Stimulated activated CD8-positive, alpha-beta memory T cell treated with anti-CD3 and anti-CD28 coated beads, Interleukin-7, amount 100 ng/mL, for 1 hour (primary cell): ENCODE measurements around the gene SYNGR1.
A peak's percentile ranks its signal among the peaks of the same experiment; 100 is the strongest.
"Not testable (repeated sequence)": the region's sequence is repeated elsewhere in the genome, so short reads cannot be mapped to it uniquely, and the experiment has no call there.

Source experiments
- DNase-seq, 2 donors: peaks; one replicate each; pipeline ENCODE4 v3.0.0-alpha.2; 2020; ENCODE audit warnings: low read depth in 2 of 2

SYNGR1 gene

GRCh38 chr22:39316440-39317083 lies 33.2 kb upstream of the SYNGR1 start:
- DNase-seq, result peak; percentile 42 to 60

GRCh38 chr22:39317084-39317774 lies 32.6 kb upstream of the SYNGR1 start:
- DNase-seq, result no peak

DNA sequence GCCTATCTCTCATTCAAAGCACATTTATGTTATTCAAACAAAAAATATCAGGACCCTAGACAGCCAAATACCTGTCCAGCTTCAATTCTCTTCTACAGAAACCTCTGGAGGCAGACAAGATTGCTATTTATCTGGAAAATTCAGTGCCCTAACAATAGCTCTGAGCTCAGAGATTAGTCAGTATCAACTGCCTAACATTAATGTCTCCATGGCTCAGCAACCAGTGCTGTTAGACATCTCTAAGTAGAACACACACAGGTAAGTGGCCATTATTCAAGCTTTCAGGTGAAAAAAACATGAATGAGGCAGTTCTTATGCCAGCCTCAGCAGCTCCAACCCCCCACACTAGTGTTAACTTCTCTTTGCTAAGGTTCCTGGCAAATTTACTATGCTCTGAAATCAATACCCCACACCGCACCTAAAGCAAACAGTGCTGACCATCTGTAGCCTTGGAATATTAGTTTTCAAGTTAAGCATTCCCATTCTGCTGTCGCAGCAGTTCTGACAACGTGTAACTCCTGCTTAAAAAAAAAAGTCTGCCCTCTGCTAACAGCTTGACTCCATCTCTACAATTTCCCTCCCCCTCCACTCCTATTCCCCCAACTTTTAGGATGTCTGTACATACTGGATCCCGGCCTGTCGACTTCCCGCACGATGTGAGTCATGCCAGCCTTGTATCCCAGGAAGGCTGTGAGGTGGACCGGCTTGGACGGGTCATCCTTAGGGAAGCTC lies 31.9 kb upstream of the SYNGR1 start:
- DNase-seq, result no peak

DNA sequence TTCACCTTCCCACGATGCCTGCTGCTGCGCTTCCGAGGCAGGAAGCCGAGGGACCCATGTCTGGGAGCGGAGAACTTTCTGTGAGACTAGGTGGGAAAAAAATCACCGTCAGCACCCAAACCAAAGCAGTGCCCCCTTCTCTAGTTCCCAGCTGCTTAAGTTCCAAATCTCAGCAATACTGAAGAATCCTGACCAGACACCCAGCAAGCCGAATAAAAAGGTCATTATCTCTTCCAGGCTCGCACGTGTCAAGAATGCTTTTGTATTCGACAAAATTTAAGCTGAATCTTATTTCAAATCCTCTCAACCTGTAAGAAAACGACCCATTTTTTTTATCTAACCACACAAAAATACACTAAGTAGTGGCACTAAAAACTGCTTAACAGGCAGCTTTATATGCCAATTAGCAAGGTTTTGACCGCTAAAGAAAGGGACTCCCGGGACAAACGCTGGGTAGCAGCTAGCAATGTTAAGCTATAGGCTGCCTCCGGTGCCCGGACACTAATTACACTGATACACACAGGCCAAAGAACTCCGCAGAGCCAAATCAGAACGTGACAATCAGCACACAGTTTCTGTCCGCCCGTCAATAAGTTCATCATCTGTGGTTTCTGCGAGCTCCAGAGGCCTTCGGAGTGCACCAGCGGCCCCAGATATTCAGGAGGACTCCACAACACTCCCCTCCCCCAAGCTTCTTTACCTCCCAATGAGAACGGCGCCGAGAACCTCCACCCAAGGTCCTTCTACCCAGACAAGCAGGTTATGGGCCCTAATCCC lies 31.1 kb upstream of the SYNGR1 start:
- no peak for DNase-seq

DNA sequence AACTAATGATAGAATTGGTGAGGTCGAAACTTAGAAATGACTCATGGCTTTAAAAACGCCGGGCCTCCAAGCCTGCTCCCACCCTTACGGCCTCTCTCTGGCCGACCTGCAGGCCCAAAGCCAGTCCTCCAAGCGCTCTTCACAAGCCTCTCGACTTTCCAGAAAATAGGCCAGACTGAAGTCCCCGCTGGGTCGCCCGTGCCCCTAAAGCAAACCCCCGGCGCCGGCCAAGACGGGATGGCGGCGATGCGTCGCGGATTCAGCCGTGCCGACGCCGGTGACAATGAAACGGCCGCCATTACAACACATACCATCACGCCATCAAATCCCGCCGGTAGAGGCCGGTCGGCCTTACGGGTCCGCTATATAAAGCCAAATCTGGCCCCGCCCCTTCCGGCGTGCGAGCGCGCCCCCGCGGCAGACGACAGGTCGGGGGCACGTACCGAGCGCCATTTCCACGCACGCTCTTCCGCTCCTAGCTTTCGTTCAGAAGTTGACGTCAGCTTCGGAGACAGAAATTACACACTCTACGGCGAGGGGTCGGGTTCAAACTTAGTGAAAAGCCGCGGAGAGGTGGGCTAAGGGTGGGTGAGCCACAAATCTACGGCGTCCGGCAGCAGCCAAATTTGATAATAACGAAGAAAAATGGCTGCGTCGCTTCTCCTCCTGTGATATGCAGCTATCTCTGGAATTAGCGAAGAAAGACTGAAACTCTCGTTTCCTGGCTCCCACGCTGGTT lies 30.3 kb upstream of the SYNGR1 start, which contains the start of gene RPL3:
TSS of gene RPL3 (minus strand) at position 340 of the 739 bp plus-strand sequence. CDS start at position 314, 26 bp downstream.
- peak; percentile 96 to 97 for DNase-seq

DNA sequence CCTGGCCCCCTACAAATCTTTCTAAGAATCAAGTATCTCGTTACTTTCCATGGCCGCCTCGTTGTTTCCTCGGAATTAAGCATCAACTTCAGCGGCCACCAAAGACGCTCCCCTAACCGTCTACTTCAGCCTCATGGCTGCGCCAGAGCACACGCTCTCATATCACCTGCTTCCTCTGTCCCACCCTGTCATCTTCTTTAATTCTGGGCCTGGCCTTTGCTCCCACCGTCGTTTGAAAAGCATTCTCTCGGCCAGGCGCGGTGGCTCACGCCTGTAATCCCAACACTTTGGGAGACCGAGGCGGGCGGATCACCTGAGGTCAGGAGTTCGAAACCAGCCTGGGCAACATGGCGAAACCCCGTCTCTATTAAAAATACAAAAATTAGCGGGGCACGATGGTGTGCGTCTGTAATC lies 29.2 kb upstream of the SYNGR1 start:
- not testable (repeated sequence) for DNase-seq

DNA sequence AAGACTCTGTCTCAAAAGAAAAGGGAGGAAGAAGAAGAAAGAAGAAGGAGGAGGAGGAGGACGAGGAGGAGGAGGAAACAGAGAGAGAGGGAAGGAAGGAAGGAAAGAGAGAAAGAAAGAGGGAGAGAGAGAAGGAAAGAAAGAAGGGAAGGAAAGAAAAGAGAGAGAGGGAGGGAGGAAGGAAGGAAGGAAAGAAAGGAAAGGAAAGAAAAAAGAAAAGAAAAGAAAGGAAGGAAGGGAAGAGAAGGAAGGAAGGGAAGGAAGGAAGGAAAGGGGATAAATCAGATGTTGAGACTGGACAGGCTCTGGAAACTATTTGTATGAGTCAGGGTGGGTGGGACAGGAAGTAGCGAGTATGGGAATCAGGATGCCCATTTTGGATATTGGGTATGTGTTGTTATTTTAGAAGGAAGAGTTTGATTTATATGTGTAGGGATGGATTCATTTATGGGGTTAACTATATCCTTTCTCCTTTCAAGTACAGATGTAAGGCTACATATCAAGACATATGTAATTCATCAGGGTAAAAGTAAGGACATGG lies 24.3 kb upstream of the SYNGR1 start:
- no peak for DNase-seq

DNA sequence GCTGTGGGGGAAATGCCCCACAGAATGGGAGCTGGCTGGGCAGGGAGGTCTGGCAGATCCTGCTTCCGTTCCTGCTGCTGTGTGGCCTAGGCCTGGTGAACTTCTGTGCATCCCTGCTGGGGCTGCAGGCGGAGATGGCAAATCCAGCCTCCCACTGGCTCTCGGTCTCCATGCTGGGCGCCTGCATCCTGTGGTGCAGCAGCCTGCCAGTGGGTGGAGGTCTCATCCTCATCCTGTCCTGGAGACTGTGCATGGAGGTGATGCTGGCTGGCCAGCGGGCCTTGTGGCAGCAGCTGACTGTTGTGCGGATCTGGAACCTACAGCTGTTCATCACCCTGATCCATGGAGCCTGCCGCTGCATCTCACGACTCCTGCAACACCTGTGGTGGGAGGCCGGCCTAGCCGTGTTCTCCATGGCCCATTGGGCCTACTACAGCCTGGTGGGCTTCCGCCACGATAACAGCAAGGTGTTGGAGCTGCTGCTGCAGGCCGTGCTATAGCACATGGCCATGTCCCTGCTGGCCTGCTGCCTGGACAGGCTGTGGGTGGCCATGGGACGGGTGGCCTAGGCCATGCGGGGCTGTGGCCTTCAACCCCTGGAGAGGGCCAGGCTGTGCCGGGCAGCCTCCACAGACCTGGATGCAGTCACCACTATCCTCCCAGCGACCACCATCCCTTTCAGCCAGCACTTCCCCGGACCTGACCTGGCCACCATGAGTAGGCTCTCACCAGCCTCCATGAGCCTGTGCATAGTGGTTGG lies 21.6 kb upstream of the SYNGR1 start:
- no peak for DNase-seq

GRCh38 chr22:39330553-39330952 lies 19.2 kb upstream of the SYNGR1 start:
- DNase-seq, result not testable (repeated sequence)

DNA sequence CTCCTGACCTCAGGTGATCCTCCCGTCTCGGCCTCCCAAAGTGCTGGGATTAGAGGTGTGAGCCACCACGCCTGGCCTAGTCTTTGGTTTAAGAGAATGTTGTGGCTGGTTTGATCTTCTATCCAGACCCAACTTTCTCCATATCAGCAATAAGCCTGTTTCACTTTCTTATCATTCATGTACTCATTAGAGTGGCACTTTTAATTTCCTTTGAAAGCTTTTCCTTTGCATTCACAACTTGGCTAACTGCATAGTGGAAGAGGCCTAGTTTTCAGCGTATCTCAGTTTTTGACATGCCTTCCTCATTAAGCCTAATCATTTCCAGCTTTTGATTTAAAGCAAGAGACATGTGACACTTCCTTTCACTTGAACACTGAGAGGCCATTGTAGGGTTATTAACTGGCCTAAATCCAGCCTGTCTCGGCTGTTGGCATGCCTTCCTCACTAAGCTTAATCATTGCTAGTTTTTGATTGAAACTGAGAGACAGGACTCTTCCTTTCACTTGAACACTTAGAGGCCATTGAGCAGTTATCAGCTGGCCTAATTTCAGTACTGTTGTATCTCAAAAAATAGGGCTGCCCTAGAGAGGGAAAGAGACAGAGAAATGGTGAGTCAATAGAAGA lies 17.2 kb upstream of the SYNGR1 start:
- DNase-seq, result no peak

GRCh38 chr22:39336411-39336810 lies 13.4 kb upstream of the SYNGR1 start:
- no peak for DNase-seq

- DNase-seq, result not testable (repeated sequence)
Observed at GRCh38 chr22:39339775-39340174, 10.0 kb upstream of the SYNGR1 start.

- no peak for DNase-seq
Observed at GRCh38 chr22:39341179-39341578, 8.6 kb upstream of the SYNGR1 start.

GRCh38 chr22:39343259-39344045 lies 6.3 kb upstream of the SYNGR1 start:
- no peak for DNase-seq

DNA sequence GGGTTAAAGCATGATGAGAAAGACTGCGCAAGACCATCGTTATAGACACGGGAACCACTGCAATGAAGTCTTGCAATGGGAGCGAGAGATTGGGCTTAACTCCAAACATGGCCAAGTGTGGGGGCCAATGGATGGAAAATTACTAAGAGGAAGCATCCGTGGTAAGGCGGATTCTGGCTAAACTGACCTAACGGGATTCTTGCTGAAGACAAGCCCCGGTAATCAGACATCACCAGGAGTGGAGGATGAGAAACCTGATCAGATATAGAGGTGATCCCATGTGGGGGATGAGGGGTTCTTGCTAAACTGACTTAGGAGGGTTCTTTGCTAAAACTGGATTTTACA lies 5.8 kb upstream of the SYNGR1 start:
- no peak for DNase-seq

- no peak for DNase-seq
Observed at GRCh38 chr22:39345231-39345630, 4.6 kb upstream of the SYNGR1 start.

- no peak for DNase-seq
Observed at GRCh38 chr22:39348909-39349505, 784 bp upstream of the SYNGR1 start.

- DNase-seq, result no peak
Observed at GRCh38 chr22:39349506-39349966, 255 bp upstream of the SYNGR1 start.
